Spleen (tissue), 11 donors: ENCODE results near the gene IDUA. TPM values are rescaled to one million over a fixed set of nuclear protein-coding genes. Genes with fewer than 3 reads are reported as not detected.
A peak's percentile ranks its signal among the peaks of the same experiment; 100 is the strongest.

Experiments
- DNase-seq: peaks from one replicate; pipeline ENCODE4 v3.0.0-alpha.2; 2020
- H3K27ac ChIP-seq, 8 donors: fragments of 200-600 bp; sonication (generic) in 7 of 8; 1 replicate in 4 of 8; 2 replicates in 4 of 8; pipeline versions ENCODE4 v1.5.0 to v1.8.0; 2016 to 2021; ENCODE audit warnings: inconsistent platforms in 4 of 8, mild to moderate bottlenecking in 4 of 8, moderate library complexity in 1 of 8
- H3K27me3 ChIP-seq, 7 donors: fragments of 200-600 bp; sonication (generic) in 6 of 7; replicated peaks in 1 of 7; 1 replicate in 4 of 7; 2 replicates in 3 of 7; pipeline versions ENCODE4 v1.5.0 to v1.8.0; 2016 to 2021; ENCODE audit warnings: inconsistent platforms in 3 of 7, mild to moderate bottlenecking in 1 of 7
- H3K36me3 ChIP-seq, 6 donors: fragments of 200-600 bp; sonication (generic) in 5 of 6; 1 replicate in 4 of 6; 2 replicates in 2 of 6; pipeline versions ENCODE4 v1.5.0 to v1.8.0; 2016 to 2021; ENCODE audit warnings: inconsistent platforms in 2 of 6
- H3K4me1 ChIP-seq, 6 donors: fragments of 200-600 bp; sonication (generic) in 5 of 6; 1 replicate in 3 of 6; 2 replicates in 3 of 6; pipeline versions ENCODE4 v1.5.0 to v1.8.0; 2016 to 2021; ENCODE audit warnings: inconsistent platforms in 3 of 6
- H3K4me3 ChIP-seq, 8 donors: fragments of 200-600 bp; sonication (generic) in 7 of 8; 1 replicate in 4 of 8; 2 replicates in 4 of 8; pipeline versions ENCODE4 v1.5.0 to v1.8.0; 2016 to 2021; ENCODE audit warnings: inconsistent platforms in 4 of 8, mild to moderate bottlenecking in 4 of 8, moderate library complexity in 2 of 8
- H3K9me3 ChIP-seq, 8 donors: fragments of 200-600 bp; sonication (generic) in 7 of 8; 1 replicate in 4 of 8; 2 replicates in 4 of 8; pipeline versions ENCODE4 v1.5.0 to v1.8.0; 2016 to 2021; ENCODE audit warnings: inconsistent platforms in 4 of 8
- CTCF ChIP-seq, 11 experiments: fragments of 200-600 bp in 7 of 11; fragments of 450-650 bp in 4 of 11; sonication (generic) in 4 of 11; IDR thresholded peaks in 8 of 11; conservative IDR thresholded peaks in 3 of 11; 1 replicate in 7 of 11; 2 replicates in 4 of 11; pipeline versions ENCODE4 v1.4.0 to v1.8.0; 2016 to 2021; ENCODE audit warnings: antibody characterized with exemption in 11 of 11, inconsistent platforms in 4 of 11, mild to moderate bottlenecking in 1 of 11
- POLR2A ChIP-seq, 3 donors: fragments of 450-650 bp; IDR thresholded peaks; one replicate each; pipeline ENCODE4 v1.5.1; 2017; ENCODE audit warnings: antibody characterized with exemption in 3 of 3, mild to moderate bottlenecking in 1 of 3
- POLR2AphosphoS5 ChIP-seq, 3 donors: sonication (generic); formaldehyde crosslinking; IDR thresholded peaks; one replicate each; pipeline ENCODE4 v1.5.1; 2017; ENCODE audit warnings: antibody characterized with exemption in 3 of 3
- WGBS, 5 donors: extraction: QIAGEN DNeasy Blood & Tissue Kit in 3 of 5; methylation state at CpG; one replicate each; pipeline versions ENCODE4 v1.1.5 to v1.1.7; 2013 to 2018; 5-methylcytosine and 5-hydroxymethylcytosine counted together
- intact Hi-C: fragments of 100-400 bp; cut with DNase I; formaldehyde crosslinking; loops from one replicate; pipeline ENCODE4 v1.15.0; 2023; ENCODE audit warnings: low total_unique reads
- polyA plus RNA-seq, 3 donors: library from polyadenylated mRNA; stranded (reverse); fragments of 200-250 nt; gene quantifications; one replicate each; pipeline ENCODE4 v1.2.1, GENCODE V29; 2013
- total RNA-seq, 7 donors: library from RNA; depleted of rRNA in 3 of 7; stranded (reverse); fragments of >200 nt in 3 of 7; fragmentation: NEBNext Ultra II Directional in 4 of 7; extraction: Animal tissue kit (Norgen Biotek cat#: 25700) in 4 of 7; gene quantifications; one replicate each; pipeline versions ENCODE4 v1.1.0 to v1.2.1, GENCODE V29; 2016 to 2021
- donor health status: healthy with polysubstance abuse.
- donor health status: DM: no; HTN: no; CAD: no; lungs with moderate emphysema.
- donor health status: DM: no; HTN: no; CAD: no.
- donor health status: Bipolar disorder and iron deficiency.
- donor health status: healthy.
- donor health status: DM: no; HTN: no; CAD: no.
- donor health status: DM: yes; HTN: yes; CAD: no.

Gene IDUA
- total and polyA plus RNA-seq, 10 donors: 11.5 to 58.3 (median 24.4) TPM

GRCh38 chr4:971666-972500 is 15.0 kb upstream of the IDUA start:
- peaks cover 0 to 15% (median 0%) of the 10 kb centered on the region in 7 donors for H3K27me3 ChIP-seq
- no peak for DNase-seq
- intact Hi-C loops: loop anchor here (5.0 kb wide), 1 partner anchor 40 kb away; the partner anchor contains the start of genes GAK and TMEM175
- H3K36me3 ChIP-seq: peaks cover 0 to 8% (median 2%) of the 10 kb centered on the region in 6 donors
- TF ChIP-seq CTCF (IDR thresholded peaks at IDR 0.05 in 8 of 11, conservative IDR thresholded peaks at IDR 0.05 in 3 of 11) (no peak), POLR2AphosphoS5 (IDR thresholded peaks at IDR 0.05) (no peak), POLR2A (IDR thresholded peaks at IDR 0.05) (no peak)
- no peaks in the 10 kb centered on the region for H3K9me3 ChIP-seq
- H3K4me3 ChIP-seq: peak overlapping the region in 7 of 8 donors; percentile 72 to 95 (median 80)
- peak overlapping the region in 3 of 8 donors; percentile 66 to 77 (median 69) for H3K27ac ChIP-seq
- 75 to 86% (median 77%) methylated on average over 16 to 24 of the region's 24 CpGs for WGBS, 5 donors
- H3K4me1 ChIP-seq: peaks cover 13 to 62% (median 46%) of the 10 kb centered on the region in 6 donors

- Histone ChIP-seq H3K4me3 (peak overlapping the region; percentile 72 to 95 (median 82)), H3K4me1 (peaks cover 13 to 59% (median 41%) of the 10 kb centered on the region in 6 donors), H3K9me3 (no peaks in the 10 kb centered on the region), H3K27ac (peak overlapping the region in 7 of 8 donors; percentile 7 to 77 (median 51)), H3K36me3 (no peaks in the 10 kb centered on the region), H3K27me3 (peaks cover 0 to 13% (median 0%) of the 10 kb centered on the region in 7 donors)
- DNase-seq: peak; percentile 93
- peak in 2 of 3 donors; percentile 26 to 64 for TF ChIP-seq POLR2AphosphoS5 (IDR thresholded peaks at IDR 0.05)
- no peak for TF ChIP-seq CTCF (IDR thresholded peaks at IDR 0.05 in 8 of 11, conservative IDR thresholded peaks at IDR 0.05 in 3 of 11)
- 1 to 3% (median 1%) methylated on average over 15 to 65 of the region's 65 CpGs for WGBS, 5 donors
- intact Hi-C loops: loop anchor here (5.0 kb wide), 1 partner anchor 41 kb away; the partner anchor contains the start of genes GAK and TMEM175
Measured at GRCh38 chr4:972651-973424, 14.0 kb upstream of the IDUA start.

GRCh38 chr4:973431-974397 is 13.1 kb upstream of the IDUA start, which contains the start of gene DGKQ:
TSS of gene DGKQ (minus strand) at chr4:973569. CDS start at chr4:973482, 87 bp downstream.
- WGBS, 5 donors: 11 to 74% (median 35%) methylated on average over 23 to 123 of the region's 123 CpGs
- Histone ChIP-seq H3K9me3 (no peaks in the 10 kb centered on the region), H3K27me3 (peaks cover 0 to 5% (median 0%) of the 10 kb centered on the region in 7 donors), H3K36me3 (no peaks in the 10 kb centered on the region), H3K4me3 (peak within 1 kb of the TSS; percentile 72 to 95 (median 82)), H3K27ac (peak within 1 kb of the TSS in 7 of 8 donors; percentile 7 to 77 (median 51)), H3K4me1 (peaks cover 13 to 57% (median 37%) of the 10 kb centered on the region in 6 donors)
- peak; percentile 96 for DNase-seq
- intact Hi-C loops: loop anchor here (5.0 kb wide), 1 partner anchor 41 kb away; the partner anchor contains the start of genes GAK and TMEM175
- TF ChIP-seq POLR2AphosphoS5 (IDR thresholded peaks at IDR 0.05): peak; percentile 15 to 59 (median 58)
- TF ChIP-seq CTCF (IDR thresholded peaks at IDR 0.05 in 8 of 11, conservative IDR thresholded peaks at IDR 0.05 in 3 of 11): no peak
